Trophoblast cell (in vitro differentiated cells and primary cell): ENCODE data around the gene CACNA1C.

Experiments
- DNase-seq, 2 donors: peaks; one replicate each; pipeline ENCODE4 v3.0.0-alpha.2; 2016
- H2AFZ ChIP-seq: 2 replicates; pipeline ENCODE4 v1.6.1; 2013; ENCODE audit warnings: low read length, moderate library complexity, mild to moderate bottlenecking; ENCODE audit not compliant: insufficient read depth, poor library complexity
- H2AK5ac ChIP-seq: 2 replicates; pipeline ENCODE4 v1.6.1; 2013; ENCODE audit warnings: mild to moderate bottlenecking, low read length
- H2BK120ac ChIP-seq: 2 replicates; pipeline ENCODE4 v1.6.1; 2013; ENCODE audit warnings: low read length, mild to moderate bottlenecking, moderate library complexity; ENCODE audit not compliant: insufficient read depth, poor library complexity
- H2BK12ac ChIP-seq: 2 replicates; pipeline ENCODE4 v1.6.1; 2013; ENCODE audit warnings: mild to moderate bottlenecking, low read length, moderate library complexity
- H2BK5ac ChIP-seq: 2 replicates; pipeline ENCODE4 v1.6.1; 2013; ENCODE audit warnings: low read length, low read depth, moderate library complexity, mild to moderate bottlenecking; ENCODE audit not compliant: poor library complexity
- H3K14ac ChIP-seq: 2 replicates; pipeline ENCODE4 v1.6.1; 2013; ENCODE audit warnings: mild to moderate bottlenecking, low read length
- H3K18ac ChIP-seq: 2 replicates; pipeline ENCODE4 v1.6.1; 2013; ENCODE audit warnings: mild to moderate bottlenecking, low read length
- H3K23ac ChIP-seq: 2 replicates; pipeline ENCODE4 v1.6.1; 2013; ENCODE audit warnings: low read length
- H3K27ac ChIP-seq: 2 replicates; pipeline ENCODE4 v1.5.1; 2013; ENCODE audit warnings: low read depth, mild to moderate bottlenecking, inconsistent platforms, low read length, moderate library complexity
- H3K27me3 ChIP-seq: 2 replicates; pipeline ENCODE4 v1.6.1; 2013; ENCODE audit warnings: inconsistent platforms, mild to moderate bottlenecking, low read length, moderate library complexity; ENCODE audit not compliant: insufficient read depth
- H3K36me3 ChIP-seq, 2 experiments: 1 replicate in 1 of 2; 2 replicates in 1 of 2; pipeline ENCODE4 v1.6.1; 2013; ENCODE audit warnings: low read length in 2 of 2, mild to moderate bottlenecking in 2 of 2, moderate library complexity in 1 of 2; ENCODE audit not compliant: insufficient read depth in 2 of 2, control insufficient read depth in 1 of 2
- H3K4ac ChIP-seq: 2 replicates; pipeline ENCODE4 v1.6.1; 2013; ENCODE audit warnings: low read depth, mild to moderate bottlenecking, low read length, moderate library complexity
- H3K4me1 ChIP-seq, 2 experiments: 1 replicate in 1 of 2; 2 replicates in 1 of 2; pipeline ENCODE4 v1.6.1; 2013; ENCODE audit warnings: low read length in 2 of 2, mild to moderate bottlenecking in 2 of 2, moderate library complexity in 1 of 2; ENCODE audit not compliant: insufficient read depth in 2 of 2, control insufficient read depth in 1 of 2
- H3K4me2 ChIP-seq: 2 replicates; pipeline ENCODE4 v1.6.1; 2013; ENCODE audit warnings: inconsistent platforms, mild to moderate bottlenecking, low read length, moderate library complexity
- H3K4me3 ChIP-seq: 2 replicates; pipeline ENCODE4 v1.5.1; 2013; ENCODE audit warnings: mild to moderate bottlenecking, low read depth, low read length, inconsistent platforms
- H3K79me1 ChIP-seq: one replicate; pipeline ENCODE4 v1.6.1; 2013; ENCODE audit warnings: low read length
- H3K79me2 ChIP-seq: 2 replicates; pipeline ENCODE4 v1.6.1; 2013; ENCODE audit warnings: low read length, mild to moderate bottlenecking; ENCODE audit not compliant: control insufficient read depth, insufficient read depth, poor library complexity
- H3K9ac ChIP-seq: 2 replicates; pipeline ENCODE4 v1.6.1; 2013; ENCODE audit warnings: mild to moderate bottlenecking, low read length
- H3K9me3 ChIP-seq: 2 replicates; pipeline ENCODE4 v1.6.1; 2013; ENCODE audit warnings: low read depth, mild to moderate bottlenecking, control low read depth, inconsistent platforms, low read length; ENCODE audit not compliant: insufficient read depth
- H4K12ac ChIP-seq: 2 replicates; pipeline ENCODE4 v1.6.1; 2013; ENCODE audit warnings: low read depth, mild to moderate bottlenecking, low read length, moderate library complexity
- H4K8ac ChIP-seq: 2 replicates; pipeline ENCODE4 v1.6.1; 2013; ENCODE audit warnings: low read depth, mild to moderate bottlenecking, low read length, moderate library complexity
- H4K91ac ChIP-seq: one replicate; pipeline ENCODE4 v1.6.1; 2013; ENCODE audit warnings: low read depth, mild to moderate bottlenecking, low read length, moderate library complexity
- WGBS: extraction: QIAGEN DNeasy Blood & Tissue Kit; methylation state at CpG from one replicate; pipeline ENCODE4 v1.1.7; 2013; ENCODE audit warnings: missing lambda C conversion rate; ENCODE audit not compliant: insufficient read length, insufficient coverage; ENCODE audit errors: extremely low coverage; 5-methylcytosine and 5-hydroxymethylcytosine counted together

CACNA1C gene

DNA sequence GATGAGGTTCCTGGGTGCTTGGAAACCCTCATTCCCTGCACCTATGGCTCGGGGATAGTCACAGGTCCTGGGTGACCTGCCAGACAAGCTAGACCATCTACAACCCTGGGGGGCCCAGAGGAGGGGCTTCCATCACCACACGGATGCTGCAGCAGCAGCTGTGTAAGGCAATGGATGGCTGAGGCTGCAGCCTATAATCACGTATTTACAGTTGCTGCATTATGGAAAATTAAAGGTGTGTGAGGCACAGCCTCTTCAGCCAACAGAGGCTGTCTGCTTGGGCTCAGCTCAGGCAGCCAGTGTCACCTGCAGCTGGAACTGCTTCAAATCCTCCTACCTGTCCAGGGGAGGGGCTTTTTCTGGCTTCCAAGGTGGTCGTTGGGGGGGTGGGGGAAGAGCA lies 268.1 kb downstream of the CACNA1C start:
- Histone ChIP-seq H3K36me3 (no peaks in the 10 kb centered on the region), H3K27ac (no peak overlapping the region), H2AFZ (no peak overlapping the region), H2BK5ac (peak overlapping the region; percentile 15), H3K4me1 (peaks cover 37 to 46% of the 10 kb centered on the region in 2 experiments), H3K23ac (no peak overlapping the region), H3K9ac (no peak overlapping the region), H4K8ac (no peak overlapping the region), H3K18ac (peak overlapping the region; percentile 37), H3K4me2 (no peak overlapping the region), H2AK5ac (peak overlapping the region; percentile 32), H4K12ac (no peak overlapping the region), H3K14ac (peak overlapping the region; percentile 45), H3K9me3 (peaks cover 6% of the 10 kb centered on the region), H3K79me2 (peaks cover 2% of the 10 kb centered on the region), H2BK12ac (peak overlapping the region; percentile 10), H4K91ac (peak overlapping the region; percentile 64), H3K79me1 (peaks cover 18% of the 10 kb centered on the region), H3K27me3 (no peaks in the 10 kb centered on the region), H3K4me3 (no peak overlapping the region), H3K4ac (no peak overlapping the region), H2BK120ac (peak overlapping the region; percentile 35)
- DNase-seq = no peak
- no CpG with 5 or more reads among the region's 4 CpGs for WGBS

GRCh38 chr12:2322554-2323120 lies 269.9 kb downstream of the CACNA1C start:
- no peak overlapping the region for H3K4ac ChIP-seq
- no peak overlapping the region for H3K4me3 ChIP-seq
- WGBS = no CpG with 5 or more reads among the region's 14 CpGs
- no peak overlapping the region for H4K8ac ChIP-seq
- H3K27me3 ChIP-seq = no peaks in the 10 kb centered on the region
- H3K79me2 ChIP-seq = peaks cover 2% of the 10 kb centered on the region
- H2AFZ ChIP-seq = no peak overlapping the region
- no peak overlapping the region for H3K18ac ChIP-seq
- no peak overlapping the region for H3K27ac ChIP-seq
- no peak overlapping the region for H3K14ac ChIP-seq
- no peak for DNase-seq
- no peak overlapping the region for H2BK5ac ChIP-seq
- H2AK5ac ChIP-seq = no peak overlapping the region
- peaks cover 6% of the 10 kb centered on the region for H3K9me3 ChIP-seq
- H4K91ac ChIP-seq = no peak overlapping the region
- H2BK120ac ChIP-seq = no peak overlapping the region
- H2BK12ac ChIP-seq = no peak overlapping the region
- no peak overlapping the region for H3K4me2 ChIP-seq
- H3K9ac ChIP-seq = no peak overlapping the region
- H3K4me1 ChIP-seq = peaks cover 45 to 55% of the 10 kb centered on the region in 2 experiments
- peaks cover 16% of the 10 kb centered on the region for H3K79me1 ChIP-seq
- no peak overlapping the region for H4K12ac ChIP-seq
- H3K36me3 ChIP-seq = no peaks in the 10 kb centered on the region
- H3K23ac ChIP-seq = no peak overlapping the region

GRCh38 chr12:2323532-2324255 lies 270.9 kb downstream of the CACNA1C start:
- no peak for DNase-seq
- Histone ChIP-seq H4K8ac (no peak overlapping the region), H3K4ac (no peak overlapping the region), H3K27ac (no peak overlapping the region), H3K4me3 (no peak overlapping the region), H2BK5ac (no peak overlapping the region), H3K27me3 (no peaks in the 10 kb centered on the region), H3K36me3 (no peaks in the 10 kb centered on the region), H3K79me1 (peaks cover 11% of the 10 kb centered on the region), H4K12ac (no peak overlapping the region), H3K4me1 (peaks cover 35 to 45% of the 10 kb centered on the region in 2 experiments), H3K18ac (no peak overlapping the region), H2BK120ac (no peak overlapping the region), H3K4me2 (no peak overlapping the region), H2BK12ac (no peak overlapping the region), H3K9me3 (peaks cover 6% of the 10 kb centered on the region), H2AFZ (no peak overlapping the region), H2AK5ac (no peak overlapping the region), H3K23ac (no peak overlapping the region), H3K79me2 (peaks cover 2% of the 10 kb centered on the region), H3K9ac (no peak overlapping the region), H4K91ac (peak overlapping the region; percentile 36), H3K14ac (peak overlapping the region; percentile 14)
- no CpG with 5 or more reads among the region's 9 CpGs for WGBS

GRCh38 chr12:2324387-2324786 lies 271.6 kb downstream of the CACNA1C start:
- Histone ChIP-seq H3K79me2 (peaks cover 2% of the 10 kb centered on the region), H4K91ac (no peak overlapping the region), H3K27me3 (no peaks in the 10 kb centered on the region), H2AFZ (no peak overlapping the region), H2AK5ac (no peak overlapping the region), H3K14ac (no peak overlapping the region), H4K8ac (no peak overlapping the region), H2BK120ac (no peak overlapping the region), H3K36me3 (no peaks in the 10 kb centered on the region), H3K18ac (no peak overlapping the region), H3K9ac (no peak overlapping the region), H3K23ac (no peak overlapping the region), H4K12ac (no peak overlapping the region), H3K79me1 (peaks cover 4% of the 10 kb centered on the region), H3K4me3 (no peak overlapping the region), H3K27ac (no peak overlapping the region), H3K9me3 (peaks cover 3% of the 10 kb centered on the region), H2BK12ac (no peak overlapping the region), H2BK5ac (no peak overlapping the region), H3K4me2 (no peak overlapping the region), H3K4me1 (peaks cover 31 to 38% of the 10 kb centered on the region in 2 experiments), H3K4ac (no peak overlapping the region)
- DNase-seq = no peak
- no CpG with 5 or more reads among the region's 9 CpGs for WGBS
